H9 (cell line): ENCODE measurements around the gene GCLM. TPM values are rescaled to one million over a fixed set of nuclear protein-coding genes. Genes with fewer than 3 reads are reported as not detected.

Experiments
- DNase-seq: peaks from one replicate; pipeline ENCODE4 v3.0.0-alpha.2; 2017
- H2AFZ ChIP-seq: one replicate; pipeline ENCODE4 v1.6.1; 2013; ENCODE audit warnings: mild to moderate bottlenecking, low read length, control low read depth, moderate library complexity
- H2AK5ac ChIP-seq: 2 replicates; pipeline ENCODE4 v1.6.1; 2013; ENCODE audit warnings: low read length, control low read depth, mixed read lengths; ENCODE audit not compliant: insufficient read length
- H2BK120ac ChIP-seq: one replicate; pipeline ENCODE4 v1.6.1; 2013; ENCODE audit warnings: low read depth, mild to moderate bottlenecking, low read length, control low read depth, inconsistent platforms; ENCODE audit not compliant: poor library complexity, severe bottlenecking
- H2BK12ac ChIP-seq: 2 replicates; pipeline ENCODE4 v1.6.1; 2013; ENCODE audit warnings: low read length, control low read depth, mixed read lengths, low read depth; ENCODE audit not compliant: insufficient read length
- H2BK15ac ChIP-seq: 2 replicates; pipeline ENCODE4 v1.6.1; 2013; ENCODE audit warnings: low read depth, low read length, control low read depth
- H2BK20ac ChIP-seq: one replicate; pipeline ENCODE4 v1.6.1; 2013; ENCODE audit warnings: low read depth, mild to moderate bottlenecking, low read length, control low read depth, inconsistent platforms; ENCODE audit not compliant: poor library complexity, severe bottlenecking
- H2BK5ac ChIP-seq: 2 replicates; pipeline ENCODE4 v1.6.1; 2013; ENCODE audit warnings: low read length, control low read depth, mixed read lengths; ENCODE audit not compliant: insufficient read length
- H3K14ac ChIP-seq: 2 replicates; pipeline ENCODE4 v1.6.1; 2013; ENCODE audit warnings: low read length, control low read depth; ENCODE audit not compliant: insufficient read depth
- H3K18ac ChIP-seq: 2 replicates; pipeline ENCODE4 v1.6.1; 2013; ENCODE audit warnings: low read depth, mild to moderate bottlenecking, mixed read lengths, low read length, control low read depth; ENCODE audit not compliant: insufficient read length
- H3K23ac ChIP-seq: 2 replicates; pipeline ENCODE4 v1.6.1; 2013; ENCODE audit warnings: low read length, control low read depth, mixed read lengths, low read depth; ENCODE audit not compliant: insufficient read length
- H3K23me2 ChIP-seq: 2 replicates; pipeline ENCODE4 v1.6.1; 2013; ENCODE audit warnings: low read depth, mild to moderate bottlenecking, mixed read lengths, low read length, control low read depth; ENCODE audit not compliant: insufficient read length, poor library complexity, severe bottlenecking
- H3K27ac ChIP-seq: 2 replicates; pipeline ENCODE4 v1.5.1; 2013; ENCODE audit warnings: low read length, control low read depth, mixed read lengths, low read depth; ENCODE audit not compliant: insufficient read length
- H3K27me3 ChIP-seq: 2 replicates; pipeline ENCODE4 v1.6.1; 2013; ENCODE audit warnings: low read length, control low read depth, inconsistent platforms; ENCODE audit not compliant: insufficient read depth
- H3K4ac ChIP-seq: 2 replicates; pipeline ENCODE4 v1.6.1; 2013; ENCODE audit warnings: low read depth, mild to moderate bottlenecking, control low read depth, inconsistent platforms, low read length, moderate library complexity
- H3K4me1 ChIP-seq: 2 replicates; pipeline ENCODE4 v1.6.1; 2013; ENCODE audit warnings: low read length, control low read depth, inconsistent platforms; ENCODE audit not compliant: insufficient read depth
- H3K4me2 ChIP-seq: 2 replicates; pipeline ENCODE4 v1.6.1; 2013; ENCODE audit warnings: low read length, control low read depth, mixed read lengths; ENCODE audit not compliant: insufficient read length, insufficient read depth
- H3K56ac ChIP-seq: 2 replicates; pipeline ENCODE4 v1.6.1; 2013; ENCODE audit warnings: low read depth, mild to moderate bottlenecking, mixed read lengths, low read length, control low read depth; ENCODE audit not compliant: insufficient read length
- H3K79me1 ChIP-seq: 2 replicates; pipeline ENCODE4 v1.6.1; 2013; ENCODE audit warnings: low read depth, mild to moderate bottlenecking, moderate library complexity, low read length, control low read depth, inconsistent platforms; ENCODE audit not compliant: insufficient read depth, poor library complexity, severe bottlenecking
- H3K79me2 ChIP-seq: 2 replicates; pipeline ENCODE4 v1.6.1; 2013; ENCODE audit warnings: low read length, control low read depth, inconsistent platforms; ENCODE audit not compliant: insufficient read depth
- H3K9ac ChIP-seq: 2 replicates; pipeline ENCODE4 v1.6.1; 2013; ENCODE audit warnings: low read length, control low read depth, mixed read lengths; ENCODE audit not compliant: insufficient read length; ENCODE audit errors: extremely low read depth
- H3K9me3 ChIP-seq: one replicate; pipeline ENCODE4 v1.6.1; 2013; ENCODE audit warnings: low read depth, low read length, inconsistent platforms; ENCODE audit not compliant: control insufficient read depth
- H3T11ph ChIP-seq: one replicate; pipeline ENCODE4 v1.6.1; 2013; ENCODE audit warnings: mild to moderate bottlenecking, low read length, control low read depth, inconsistent platforms
- H4K20me1 ChIP-seq: one replicate; pipeline ENCODE4 v1.6.1; 2013; ENCODE audit not compliant: control insufficient read depth, insufficient read length, insufficient read depth
- H4K5ac ChIP-seq: 2 replicates; pipeline ENCODE4 v1.6.1; 2013; ENCODE audit warnings: low read depth, mild to moderate bottlenecking, mixed read lengths, low read length, control low read depth; ENCODE audit not compliant: insufficient read length
- H4K8ac ChIP-seq: replicated peaks from 2 replicates; pipeline ENCODE4 v1.6.1; 2013; ENCODE audit warnings: low read length, control low read depth, mixed read lengths, low read depth; ENCODE audit not compliant: insufficient read length
- H4K91ac ChIP-seq: 2 replicates; pipeline ENCODE4 v1.6.1; 2013; ENCODE audit warnings: low read depth, mild to moderate bottlenecking, moderate library complexity, mixed read lengths, low read length, control low read depth; ENCODE audit not compliant: insufficient read length
- H3K27ac Mint-ChIP-seq, 3 experiments: 2 replicates in 2 of 3; 3 replicates in 1 of 3; pipeline ENCODE4 v1.8.0; 2020 to 2021; ENCODE audit warnings: mixed read lengths in 3 of 3, mild to moderate bottlenecking in 1 of 3, moderate library complexity in 1 of 3
- H3K27me3 Mint-ChIP-seq: 2 replicates; pipeline ENCODE4 v1.8.0; 2021; ENCODE audit warnings: low read depth, mild to moderate bottlenecking, moderate library complexity, mixed read lengths
- H3K36me3 Mint-ChIP-seq, 3 experiments: 2 replicates in 2 of 3; 3 replicates in 1 of 3; pipeline ENCODE4 v1.8.0; 2020 to 2021; ENCODE audit warnings: low read depth in 3 of 3, mixed read lengths in 3 of 3; ENCODE audit not compliant: insufficient read depth in 1 of 3
- H3K4me1 Mint-ChIP-seq, 2 experiments: 2 replicates each; pipeline ENCODE4 v1.8.0; 2020; ENCODE audit warnings: mixed read lengths in 2 of 2
- H3K4me3 Mint-ChIP-seq, 2 experiments: 2 replicates in 1 of 2; 3 replicates in 1 of 2; pipeline ENCODE4 v1.8.0; 2020 to 2021; ENCODE audit warnings: mild to moderate bottlenecking in 2 of 2, mixed read lengths in 2 of 2, moderate library complexity in 1 of 2
- H3K9me3 Mint-ChIP-seq, 2 experiments: 2 replicates in 1 of 2; 3 replicates in 1 of 2; pipeline ENCODE4 v1.8.0; 2020; ENCODE audit warnings: mild to moderate bottlenecking in 2 of 2, mixed read lengths in 2 of 2, moderate library complexity in 1 of 2
- WGBS: extraction: QIAGEN DNeasy Blood & Tissue Kit; methylation state at CpG from one replicate; pipeline ENCODE4 v1.1.7; 2013; ENCODE audit warnings: missing lambda C conversion rate, low lambda C conversion rate, mixed read lengths; ENCODE audit not compliant: insufficient read length; ENCODE audit errors: extremely low coverage; 5-methylcytosine and 5-hydroxymethylcytosine counted together
- total RNA-seq: library from RNA; stranded (reverse); gene quantifications from 2 replicates; pipeline ENCODE4 v1.2.1, GENCODE V29; 2021
- TF ChIP-seq, protein P1 (sequence below): fragments of 200-600 bp; sonication (generic); conservative IDR thresholded peaks from 3 replicates; pipeline ENCODE4 v1.8.0; 2021; ENCODE audit warnings: antibody characterized with exemption, mild to moderate bottlenecking

The GCLM gene
- total RNA-seq, 1 experiment from 2014 or later = 14.9 TPM

- Histone ChIP-seq H4K5ac (no peak overlapping the region), H2BK5ac (no peak overlapping the region), H3K27me3 (no peaks in the 10 kb centered on the region), H3K18ac (no peak overlapping the region), H3K9me3 (no peaks in the 10 kb centered on the region), H2BK12ac (no peak overlapping the region), H3K56ac (no peak overlapping the region), H4K8ac (no peak overlapping the region), H2AK5ac (no peak overlapping the region), H4K20me1 (no peaks in the 10 kb centered on the region), H3K4ac (no peak overlapping the region), H3T11ph (no peak overlapping the region), H3K14ac (no peak overlapping the region), H2AFZ (no peak overlapping the region), H3K79me1 (no peaks in the 10 kb centered on the region), H3K4me1 (no peaks in the 10 kb centered on the region), H3K79me2 (no peaks in the 10 kb centered on the region), H3K27ac (no peak overlapping the region), H2BK15ac (no peak overlapping the region), H3K9ac (no peak overlapping the region), H2BK20ac (no peak overlapping the region), H3K4me2 (no peak overlapping the region), H2BK120ac (no peak overlapping the region), H3K23me2 (no peaks in the 10 kb centered on the region), H4K91ac (no peak overlapping the region), H3K23ac (no peak overlapping the region)
- Mint-ChIP-seq H3K9me3 (no peaks in the 10 kb centered on the region), H3K4me1 (no peaks in the 10 kb centered on the region), H3K4me3 (no peak overlapping the region), H3K36me3 (peaks cover 14 to 25% (median 24%) of the 10 kb centered on the region in 3 experiments; a peak in 6 of 7 replicates), H3K27me3 (no peaks in the 10 kb centered on the region; the same call in 1 of the 2 replicates), H3K27ac (no peak overlapping the region)
- no CpG with 5 or more reads among the region's 5 CpGs for WGBS
- no peak for DNase-seq
- TF ChIP-seq, protein P1, sequence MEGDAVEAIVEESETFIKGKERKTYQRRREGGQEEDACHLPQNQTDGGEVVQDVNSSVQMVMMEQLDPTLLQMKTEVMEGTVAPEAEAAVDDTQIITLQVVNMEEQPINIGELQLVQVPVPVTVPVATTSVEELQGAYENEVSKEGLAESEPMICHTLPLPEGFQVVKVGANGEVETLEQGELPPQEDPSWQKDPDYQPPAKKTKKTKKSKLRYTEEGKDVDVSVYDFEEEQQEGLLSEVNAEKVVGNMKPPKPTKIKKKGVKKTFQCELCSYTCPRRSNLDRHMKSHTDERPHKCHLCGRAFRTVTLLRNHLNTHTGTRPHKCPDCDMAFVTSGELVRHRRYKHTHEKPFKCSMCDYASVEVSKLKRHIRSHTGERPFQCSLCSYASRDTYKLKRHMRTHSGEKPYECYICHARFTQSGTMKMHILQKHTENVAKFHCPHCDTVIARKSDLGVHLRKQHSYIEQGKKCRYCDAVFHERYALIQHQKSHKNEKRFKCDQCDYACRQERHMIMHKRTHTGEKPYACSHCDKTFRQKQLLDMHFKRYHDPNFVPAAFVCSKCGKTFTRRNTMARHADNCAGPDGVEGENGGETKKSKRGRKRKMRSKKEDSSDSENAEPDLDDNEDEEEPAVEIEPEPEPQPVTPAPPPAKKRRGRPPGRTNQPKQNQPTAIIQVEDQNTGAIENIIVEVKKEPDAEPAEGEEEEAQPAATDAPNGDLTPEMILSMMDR = no peak
These were observed 44.0 kb downstream of the GCLM start for GRCh38 chr1:93865253-93865652.
